GM13977 (cell line): ENCODE data around the gene EPHB1.

ENCODE experiments used
- DNase-seq: peaks from one replicate; pipeline ENCODE4 v3.0.0; 2012; ENCODE audit warnings: low spot score
- in situ Hi-C: fragments of 300-500 bp; cut with MboI; formaldehyde crosslinking; loops from one replicate; pipeline ENCODE4 v1.12.0; 2022; ENCODE audit warnings: low sequenced_read_pairs, low pct_unique_long_range_greater_than_20kb, mixed read lengths, inconsistent platforms; ENCODE audit not compliant: unreplicated experiment
- TF ChIP-seq, protein P1 (sequence below): IDR thresholded peaks from 2 replicates; pipeline ENCODE4 v1.5.1; 2012; ENCODE audit warnings: mild to moderate bottlenecking, control low read depth; ENCODE audit not compliant: insufficient read depth; ENCODE audit errors: extremely low read depth, missing control alignments

EPHB1 gene

DNA sequence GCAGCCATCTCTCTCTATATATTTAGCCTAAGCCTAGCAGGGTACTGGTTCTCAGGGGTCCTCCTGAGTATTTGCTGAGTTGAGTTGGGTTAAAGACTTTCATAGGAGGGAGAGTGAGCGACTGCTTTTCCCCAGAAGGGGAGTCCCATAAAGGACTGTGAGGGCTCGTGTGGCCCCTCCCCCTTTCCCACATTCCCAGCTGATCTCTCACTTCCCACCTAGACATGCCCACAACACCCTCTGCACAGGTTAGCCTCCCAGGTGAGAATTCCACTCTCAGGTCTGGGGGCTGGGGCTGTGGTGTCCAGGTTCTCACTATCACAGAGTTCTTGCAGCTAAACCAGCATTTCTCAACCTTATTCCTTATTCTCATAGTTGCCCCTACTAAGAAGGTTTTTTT, 15.8 kb downstream of the EPHB1 start:
- in situ Hi-C loops, result no loop called here

DNA sequence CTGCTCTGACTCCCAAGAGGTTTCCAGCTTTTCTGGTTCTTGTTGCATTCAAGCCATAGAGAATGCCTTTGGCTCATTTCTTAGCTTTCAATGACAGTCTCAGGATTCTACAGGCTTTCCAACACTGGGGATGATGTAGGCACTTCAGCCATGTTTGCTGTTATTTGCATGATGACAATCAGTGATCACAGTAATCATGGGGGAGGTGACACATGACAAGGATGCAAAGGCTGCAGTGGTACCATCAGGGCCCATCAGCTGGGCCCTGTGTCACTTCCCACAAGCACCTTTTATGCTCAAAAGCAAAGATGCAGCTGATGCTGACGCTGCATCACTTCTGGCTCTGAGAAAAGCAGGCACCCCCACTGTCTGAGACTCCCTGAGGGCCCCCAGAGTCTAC, 18.6 kb downstream of the EPHB1 start:
- no peak for DNase-seq
- in situ Hi-C loops, result no loop called here
- TF ChIP-seq, protein P1, sequence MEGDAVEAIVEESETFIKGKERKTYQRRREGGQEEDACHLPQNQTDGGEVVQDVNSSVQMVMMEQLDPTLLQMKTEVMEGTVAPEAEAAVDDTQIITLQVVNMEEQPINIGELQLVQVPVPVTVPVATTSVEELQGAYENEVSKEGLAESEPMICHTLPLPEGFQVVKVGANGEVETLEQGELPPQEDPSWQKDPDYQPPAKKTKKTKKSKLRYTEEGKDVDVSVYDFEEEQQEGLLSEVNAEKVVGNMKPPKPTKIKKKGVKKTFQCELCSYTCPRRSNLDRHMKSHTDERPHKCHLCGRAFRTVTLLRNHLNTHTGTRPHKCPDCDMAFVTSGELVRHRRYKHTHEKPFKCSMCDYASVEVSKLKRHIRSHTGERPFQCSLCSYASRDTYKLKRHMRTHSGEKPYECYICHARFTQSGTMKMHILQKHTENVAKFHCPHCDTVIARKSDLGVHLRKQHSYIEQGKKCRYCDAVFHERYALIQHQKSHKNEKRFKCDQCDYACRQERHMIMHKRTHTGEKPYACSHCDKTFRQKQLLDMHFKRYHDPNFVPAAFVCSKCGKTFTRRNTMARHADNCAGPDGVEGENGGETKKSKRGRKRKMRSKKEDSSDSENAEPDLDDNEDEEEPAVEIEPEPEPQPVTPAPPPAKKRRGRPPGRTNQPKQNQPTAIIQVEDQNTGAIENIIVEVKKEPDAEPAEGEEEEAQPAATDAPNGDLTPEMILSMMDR, result no peak

More for the DNA sequence above, 15.8 kb downstream of the EPHB1 start:
- TF ChIP-seq, protein P1, result no peak
- DNase-seq, result no peak

DNA sequence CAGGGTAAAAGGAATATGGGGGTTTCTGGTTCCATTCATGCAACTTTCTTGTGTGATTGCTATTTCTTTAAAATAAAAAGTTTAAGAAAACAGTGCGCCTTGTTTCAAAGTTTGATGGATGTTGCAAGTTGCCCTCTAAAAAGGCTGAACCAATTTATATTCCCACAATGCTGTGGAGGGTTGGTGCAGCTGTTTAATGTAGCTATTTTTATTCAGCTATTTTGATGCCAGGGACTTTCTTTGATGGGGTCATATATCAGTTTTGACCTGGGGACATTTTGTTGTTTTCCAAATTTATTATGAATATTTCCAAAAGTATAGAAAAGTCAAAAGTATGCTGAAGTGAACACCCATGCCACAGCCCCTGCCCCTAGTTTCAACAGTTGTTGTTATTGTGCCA, 20.5 kb downstream of the EPHB1 start:
- in situ Hi-C loops, result no loop called here
- DNase-seq, result no peak
- TF ChIP-seq, protein P1, result no peak

DNA sequence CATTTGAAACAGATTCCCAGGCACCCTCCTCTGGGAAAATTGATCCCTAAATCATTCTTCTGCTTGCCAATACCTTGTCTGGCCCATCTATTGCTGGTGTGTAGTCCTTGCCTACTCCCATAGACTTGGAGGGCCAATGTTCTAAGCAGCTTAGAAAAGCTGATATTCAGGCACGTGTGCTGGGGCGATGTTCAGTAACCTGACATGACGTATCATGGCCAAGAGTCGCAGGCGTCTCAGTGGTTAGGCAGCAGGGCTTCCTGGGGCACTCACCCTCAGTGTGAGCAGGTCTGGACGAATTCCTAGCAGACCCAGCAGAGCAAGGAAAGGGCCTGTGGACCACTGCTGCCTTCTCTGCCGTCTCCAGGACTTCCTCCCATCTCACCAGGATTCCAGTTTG, 21.6 kb downstream of the EPHB1 start:
- TF ChIP-seq, protein P1, result no peak
- in situ Hi-C loops, result no loop called here
- DNase-seq, result no peak

DNA sequence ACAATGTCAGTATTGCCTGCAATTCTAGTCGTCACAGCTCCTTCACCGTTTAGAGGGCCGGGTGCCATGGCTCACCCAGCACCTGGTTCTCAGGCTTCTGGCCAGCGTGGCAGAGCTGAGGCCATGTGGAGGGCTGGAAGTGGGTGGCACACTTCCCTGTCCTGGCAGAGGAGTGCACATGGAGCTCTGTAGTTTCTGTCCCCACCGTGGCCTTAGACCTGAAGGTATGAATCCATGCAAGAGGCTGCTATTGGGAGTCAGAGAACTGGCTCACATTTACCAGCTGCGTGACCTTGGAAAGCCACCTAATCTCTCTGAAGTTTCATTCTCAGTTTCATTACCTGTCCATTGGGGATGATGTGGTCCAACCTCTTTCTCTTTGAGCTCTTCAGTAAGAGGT, 22.2 kb downstream of the EPHB1 start:
- no peak for DNase-seq
- in situ Hi-C loops, result no loop called here
- TF ChIP-seq, protein P1, result no peak

DNA sequence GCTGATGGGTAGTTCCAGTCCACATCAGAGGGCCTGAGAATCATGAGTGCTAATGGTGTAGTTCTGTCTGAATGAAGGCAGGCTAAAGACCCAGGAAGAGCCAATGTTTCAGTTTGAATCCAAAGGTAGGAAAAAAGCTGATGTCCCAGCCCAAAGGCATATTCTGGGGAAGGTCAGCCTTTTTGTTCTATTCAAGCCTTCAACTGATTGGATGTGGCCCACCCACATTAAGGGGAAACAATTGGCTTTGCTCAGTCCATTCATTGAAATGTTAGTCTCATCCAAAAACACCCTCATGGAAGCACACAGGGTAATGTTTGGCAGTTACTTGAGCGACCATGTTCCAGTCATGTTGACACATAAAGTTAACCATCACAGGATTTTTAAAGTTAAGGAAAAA, 25.9 kb downstream of the EPHB1 start:
- DNase-seq, result no peak
- TF ChIP-seq, protein P1, result no peak
- in situ Hi-C loops, result no loop called here

DNA sequence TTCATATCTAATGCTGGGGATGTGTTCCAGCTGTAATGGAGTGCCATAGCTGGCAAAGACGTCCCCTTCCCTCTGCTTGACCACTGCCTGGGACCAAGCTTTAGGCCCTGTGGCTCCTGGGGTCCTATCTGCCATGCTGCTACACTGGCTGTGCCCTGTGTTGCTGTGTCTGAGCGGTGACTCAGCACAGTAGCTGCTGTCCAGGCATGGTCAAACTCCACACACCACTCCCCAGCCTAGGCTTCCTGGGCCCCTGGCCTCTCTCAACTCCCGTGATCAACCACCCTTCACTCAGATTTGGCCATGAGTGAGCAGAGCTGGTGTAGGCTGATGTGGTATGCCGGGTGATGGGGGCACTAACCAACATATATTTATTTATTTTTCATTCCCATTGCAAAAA, 27.0 kb downstream of the EPHB1 start:
- TF ChIP-seq, protein P1, result no peak
- no peak for DNase-seq
- in situ Hi-C loops, result no loop called here
